GM12878 (cell line): ENCODE measurements around the gene FAM219A. TPM values are rescaled to one million over a fixed set of nuclear protein-coding genes. Genes with fewer than 3 reads are reported as not detected.

ENCODE experiments used
- ATAC-seq: fragments of 200-7000 bp; cut with Tn5 transposase; 3 replicates; pipeline ENCODE4 v1.9.1; 2020; ENCODE audit warnings: mild to moderate bottlenecking, moderate library complexity
- BruUV-seq: library from RNA; stranded (reverse); fragments of 400-500 nt; replicated peaks from 2 replicates; lab custom pipeline; 2021; lab: Mats Ljungman, UMichigan
- CTCF ChIA-PET: fragments of 300-600 bp; sonication (Branson Sonifier 250); formaldehyde crosslinking; extraction: SDS; loops from one replicate; lab custom pipeline; 2021; ENCODE audit warnings: inconsistent platforms; lab: Yijun Ruan, JAX
- POLR2A ChIA-PET: fragments of 350-600 bp; formaldehyde crosslinking; extraction: SDS; loops from one replicate; lab custom pipeline; 2021; ENCODE audit warnings: inconsistent platforms; lab: Charles Lee
- RAD21 ChIA-PET: fragments of 300-600 bp; sonication (Branson Sonifier 250); formaldehyde crosslinking; loops from one replicate; lab custom pipeline; 2023; ENCODE audit warnings: antibody characterized with exemption; ENCODE audit not compliant: unreplicated experiment; lab: Charles Lee
- SMC1A ChIA-PET: fragments of 300-600 bp; sonication (Branson Sonifier 250); formaldehyde crosslinking; loops from one replicate; lab custom pipeline; 2023; ENCODE audit not compliant: unreplicated experiment, uncharacterized antibody; lab: Charles Lee
- DNase-seq: peaks from one replicate; pipeline ENCODE4 v3.0.0-alpha.2; 2011; ENCODE audit warnings: low read depth, low spot score
- FAIRE-seq: peaks from 3 replicates; lab custom pipeline; 2011; peaks lifted over from hg19 to GRCh38; lab: Jason Lieb, UNC
- H2AFZ ChIP-seq: 2 replicates; pipeline ENCODE4 v1.6.0; 2011; ENCODE audit warnings: low read depth, low read length, control low read depth; ENCODE audit not compliant: control insufficient read depth
- H3K27ac ChIP-seq: 2 replicates; pipeline ENCODE4 v1.5.1; 2011; ENCODE audit warnings: control low read depth; ENCODE audit not compliant: control insufficient read depth, insufficient read depth
- H3K27me3 ChIP-seq, 2 experiments: replicated peaks in 1 of 2; 2 replicates each; pipeline versions ENCODE4 v1.6.0 to v1.6.1; 2011; ENCODE audit warnings: low read length in 1 of 2; ENCODE audit not compliant: control insufficient read depth in 2 of 2, insufficient read depth in 2 of 2
- H3K36me3 ChIP-seq, 2 experiments: 2 replicates each; pipeline ENCODE4 v1.5.1; 2011; ENCODE audit warnings: low read length in 1 of 2; ENCODE audit not compliant: control insufficient read depth in 2 of 2, insufficient read depth in 2 of 2
- H3K4me1 ChIP-seq: 2 replicates; pipeline ENCODE4 v1.6.1; 2011; ENCODE audit warnings: mild to moderate bottlenecking, low read length, moderate library complexity, mixed read lengths; ENCODE audit not compliant: control insufficient read depth, insufficient read depth
- H3K4me2 ChIP-seq: 2 replicates; pipeline ENCODE4 v1.6.0; 2011; ENCODE audit warnings: control low read depth; ENCODE audit not compliant: control insufficient read depth, insufficient read depth
- H3K4me3 ChIP-seq: fragments of 200-600 bp; sonication (generic); 2 replicates; pipeline ENCODE4 v1.5.1; 2016
- H3K79me2 ChIP-seq: 2 replicates; pipeline ENCODE4 v1.6.0; 2011; ENCODE audit warnings: low read length; ENCODE audit not compliant: control insufficient read depth, insufficient read depth
- H3K9ac ChIP-seq: 2 replicates; pipeline ENCODE4 v1.8.0; 2011; ENCODE audit warnings: low read length, control low read depth, mixed read lengths; ENCODE audit not compliant: control insufficient read depth, insufficient read depth
- H3K9me3 ChIP-seq: replicated peaks from 3 replicates; pipeline ENCODE4 v1.5.1; 2011; ENCODE audit warnings: mild to moderate bottlenecking, low read length; ENCODE audit not compliant: control insufficient read depth, insufficient read depth
- H4K20me1 ChIP-seq: 2 replicates; pipeline ENCODE4 v1.6.0; 2011; ENCODE audit not compliant: control insufficient read depth, insufficient read depth
- HDAC6 ChIP-seq: fragments of 200-600 bp; sonication (generic); IDR thresholded peaks from one replicate; pipeline ENCODE4 v1.8.0; 2017; ENCODE audit warnings: antibody characterized with exemption; ENCODE audit not compliant: unreplicated experiment
- JUND ChIP-seq: IDR thresholded peaks from 2 replicates; pipeline ENCODE4 v1.6.1; 2012; ENCODE audit warnings: low read depth, mild to moderate bottlenecking, low read length, improper control_type of control experiment, moderate library complexity
- KLF5 ChIP-seq: fragments of 450-650 bp; IDR thresholded peaks from 2 replicates; pipeline ENCODE4 v1.6.1; 2014; ENCODE audit warnings: mild to moderate bottlenecking; ENCODE audit not compliant: partially characterized antibody
- POLR2AphosphoS2 ChIP-seq: IDR thresholded peaks from 2 replicates; pipeline ENCODE4 v1.6.1; 2011; ENCODE audit warnings: low read depth, mild to moderate bottlenecking, low read length, improper control_type of control experiment, moderate library complexity
- POU2F2 ChIP-seq: IDR thresholded peaks from 3 replicates; pipeline ENCODE4 v1.6.1; 2011; ENCODE audit warnings: low read depth, mild to moderate bottlenecking, low read length, borderline replicate concordance
- RB1 ChIP-seq: fragments of 450-650 bp; formaldehyde crosslinking; IDR thresholded peaks from 2 replicates; pipeline ENCODE4 v1.6.1; 2017; ENCODE audit warnings: mild to moderate bottlenecking, borderline replicate concordance
- RELA ChIP-seq: fragments of 450-650 bp; IDR thresholded peaks from 2 replicates; pipeline ENCODE4 v1.8.0; 2014; ENCODE audit warnings: borderline replicate concordance; ENCODE audit not compliant: partially characterized antibody
- ZBED1 ChIP-seq: IDR thresholded peaks from 2 replicates; pipeline ENCODE4 v1.6.1; 2016; ENCODE audit warnings: borderline replicate concordance
- ZNF207 ChIP-seq: fragments of 450-650 bp; IDR thresholded peaks from 2 replicates; pipeline ENCODE4 v1.6.1; 2014; ENCODE audit warnings: antibody characterized with exemption, mild to moderate bottlenecking, borderline replicate concordance
- ZZZ3 ChIP-seq: IDR thresholded peaks from 2 replicates; pipeline ENCODE4 v1.6.1; 2011; ENCODE audit warnings: low read depth; ENCODE audit not compliant: control insufficient read depth, insufficient read length
- WGBS: methylation state at CpG from one replicate; pipeline ENCODE4 v1.1.6; 2016; ENCODE audit warnings: low lambda C conversion rate; ENCODE audit not compliant: insufficient replicate concordance, insufficient coverage; ENCODE audit errors: missing lambda C conversion rate; 5-methylcytosine and 5-hydroxymethylcytosine counted together
- in situ Hi-C: fragments of 300-500 bp; cut with MboI; formaldehyde crosslinking; loops from 9 replicates; pipeline ENCODE4 v1.14.3; 2018; ENCODE audit warnings: mixed read lengths
- intact Hi-C: fragments of 100-400 bp; cut with micrococcal nuclease; formaldehyde crosslinking; loops from one replicate; pipeline ENCODE4 v1.14.2; 2022; ENCODE audit not compliant: unreplicated experiment
- polyA plus RNA-seq, 11 experiments: library from polyadenylated mRNA; depleted of rRNA in 4 of 11; unstranded in 6 of 11; stranded (reverse) in 5 of 11; fragments of >200 nt; fragmentation: Nextera tagmentation in 4 of 11; fragmentation: Illumina TruSeq in 1 of 11; extraction: Ambion mirVana in 4 of 11; extraction: Trizol in 1 of 11; gene quantifications; 1 replicate in 1 of 11; 2 replicates in 10 of 11; pipeline versions ENCODE4 v1.2.1 to v1.2.3, GENCODE V29; 2011 to 2016; ENCODE audit warnings: inconsistent platforms in 2 of 11, missing spikeins in 2 of 11, low read depth in 1 of 11
- total RNA-seq, 4 experiments: library from RNA; depleted of rRNA in 3 of 4; stranded (reverse); fragments of >200 nt in 3 of 4; fragmentation: Illumina TruSeq in 1 of 4; extraction: Trizol in 1 of 4; gene quantifications; 2 replicates each; pipeline versions ENCODE4 v1.2.1 to v1.2.3, GENCODE V29; 2013 to 2021
- TF ChIP-seq, protein P1 (sequence below): IDR thresholded peaks from 2 replicates; pipeline ENCODE4 v1.6.1; 2012; ENCODE audit warnings: low read depth, low read length, improper control_type of control experiment
- TF ChIP-seq, protein P2 (sequence below): fragments of 450-650 bp; IDR thresholded peaks from 2 replicates; pipeline ENCODE4 v1.6.1; 2017; ENCODE audit warnings: antibody characterized with exemption, mild to moderate bottlenecking, moderate library complexity

FAM219A gene
- total and polyA plus RNA-seq, 10 of the 15 experiments (the other 5 are each of a cell fraction or from before 2014, with no cell fraction given): 0.11 to 2.0 (median 0.71) TPM

- H4K20me1 ChIP-seq: no peaks in the 10 kb centered on the region
- SMC1A ChIA-PET: no interaction called here
- no peak overlapping the region for H3K9ac ChIP-seq
- no peak for TF ChIP-seq RB1
- H3K27me3 ChIP-seq: peaks cover 0 to 2% of the 10 kb centered on the region in 2 experiments; a peak in 2 of 4 replicates
- H3K79me2 ChIP-seq: no peaks in the 10 kb centered on the region
- POLR2A ChIA-PET: no interaction called here
- H3K4me1 ChIP-seq: no peaks in the 10 kb centered on the region
- no peak for ATAC-seq
- intact Hi-C loops: no loop called here
- no peak overlapping the region for H3K4me2 ChIP-seq
- DNase-seq: no peak
- H3K27ac ChIP-seq: no peak overlapping the region
- H3K4me3 ChIP-seq: no peak overlapping the region
- FAIRE-seq: no peak
- in situ Hi-C loops: no loop called here
- no peaks in the 10 kb centered on the region for H3K36me3 ChIP-seq
- BruUV-seq: no TSS peak
- 0% methylated on average over 1 of the region's 1 CpG for WGBS
- CTCF ChIA-PET: interaction anchor here (1.4 kb wide), 1 partner anchor 98 kb away, joined by 4 read pairs; no protein-coding TSS in a partner anchor
- H3K9me3 ChIP-seq: no peaks in the 10 kb centered on the region; the same call in 2 of the 3 replicates
- RAD21 ChIA-PET: no interaction called here
- no peak overlapping the region for H2AFZ ChIP-seq
Observed at GRCh38 chr9:34477541-34477940, 19.2 kb upstream of the FAM219A start.

- Histone ChIP-seq H3K36me3 (no peaks in the 10 kb centered on the region), H3K27me3 (peaks cover 2 to 3% of the 10 kb centered on the region in 2 experiments; a peak in 3 of 4 replicates), H2AFZ (no peak overlapping the region), H3K4me2 (no peak overlapping the region), H3K4me3 (no peak overlapping the region), H4K20me1 (no peaks in the 10 kb centered on the region; the same call in 1 of the 2 replicates), H3K4me1 (no peaks in the 10 kb centered on the region), H3K9ac (no peak overlapping the region), H3K9me3 (no peaks in the 10 kb centered on the region), H3K27ac (no peak overlapping the region), H3K79me2 (no peaks in the 10 kb centered on the region)
- POLR2A ChIA-PET: no interaction called here
- CTCF ChIA-PET: no interaction called here
- DNase-seq: no peak
- intact Hi-C loops: no loop called here
- no peak for FAIRE-seq
- SMC1A ChIA-PET: interaction anchor here (1.3 kb wide), 1 partner anchor 211 kb away, joined by 3 read pairs; no protein-coding TSS in a partner anchor
- BruUV-seq: no TSS peak
- WGBS: 0% methylated on average over 3 of the region's 3 CpGs
- in situ Hi-C loops: no loop called here
- RAD21 ChIA-PET: no interaction called here
- ATAC-seq: no peak
- no peak for TF ChIP-seq ZBED1
- TF ChIP-seq ZNF207: no peak
- TF ChIP-seq POLR2AphosphoS2: no peak
- TF ChIP-seq POU2F2: no peak
- no peak for TF ChIP-seq RELA
- no peak for TF ChIP-seq KLF5
- TF ChIP-seq HDAC6: no peak
- TF ChIP-seq ZZZ3: no peak
- TF ChIP-seq, protein P1, sequence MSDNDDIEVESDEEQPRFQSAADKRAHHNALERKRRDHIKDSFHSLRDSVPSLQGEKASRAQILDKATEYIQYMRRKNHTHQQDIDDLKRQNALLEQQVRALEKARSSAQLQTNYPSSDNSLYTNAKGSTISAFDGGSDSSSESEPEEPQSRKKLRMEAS: no peak
- no peak for TF ChIP-seq JUND
- TF ChIP-seq, protein P2, sequence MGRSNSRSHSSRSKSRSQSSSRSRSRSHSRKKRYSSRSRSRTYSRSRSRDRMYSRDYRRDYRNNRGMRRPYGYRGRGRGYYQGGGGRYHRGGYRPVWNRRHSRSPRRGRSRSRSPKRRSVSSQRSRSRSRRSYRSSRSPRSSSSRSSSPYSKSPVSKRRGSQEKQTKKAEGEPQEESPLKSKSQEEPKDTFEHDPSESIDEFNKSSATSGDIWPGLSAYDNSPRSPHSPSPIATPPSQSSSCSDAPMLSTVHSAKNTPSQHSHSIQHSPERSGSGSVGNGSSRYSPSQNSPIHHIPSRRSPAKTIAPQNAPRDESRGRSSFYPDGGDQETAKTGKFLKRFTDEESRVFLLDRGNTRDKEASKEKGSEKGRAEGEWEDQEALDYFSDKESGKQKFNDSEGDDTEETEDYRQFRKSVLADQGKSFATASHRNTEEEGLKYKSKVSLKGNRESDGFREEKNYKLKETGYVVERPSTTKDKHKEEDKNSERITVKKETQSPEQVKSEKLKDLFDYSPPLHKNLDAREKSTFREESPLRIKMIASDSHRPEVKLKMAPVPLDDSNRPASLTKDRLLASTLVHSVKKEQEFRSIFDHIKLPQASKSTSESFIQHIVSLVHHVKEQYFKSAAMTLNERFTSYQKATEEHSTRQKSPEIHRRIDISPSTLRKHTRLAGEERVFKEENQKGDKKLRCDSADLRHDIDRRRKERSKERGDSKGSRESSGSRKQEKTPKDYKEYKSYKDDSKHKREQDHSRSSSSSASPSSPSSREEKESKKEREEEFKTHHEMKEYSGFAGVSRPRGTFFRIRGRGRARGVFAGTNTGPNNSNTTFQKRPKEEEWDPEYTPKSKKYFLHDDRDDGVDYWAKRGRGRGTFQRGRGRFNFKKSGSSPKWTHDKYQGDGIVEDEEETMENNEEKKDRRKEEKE: no peak
Observed at GRCh38 chr9:34475097-34475496, 16.7 kb upstream of the FAM219A start.
